AG08396 (cell line): Measurements from ENCODE around the gene MPPED1.

ENCODE experiments used
- DNase-seq: peaks from one replicate; pipeline ENCODE4 v3.0.0; 2012; ENCODE audit warnings: low spot score, mixed read lengths

MPPED1 gene

DNA sequence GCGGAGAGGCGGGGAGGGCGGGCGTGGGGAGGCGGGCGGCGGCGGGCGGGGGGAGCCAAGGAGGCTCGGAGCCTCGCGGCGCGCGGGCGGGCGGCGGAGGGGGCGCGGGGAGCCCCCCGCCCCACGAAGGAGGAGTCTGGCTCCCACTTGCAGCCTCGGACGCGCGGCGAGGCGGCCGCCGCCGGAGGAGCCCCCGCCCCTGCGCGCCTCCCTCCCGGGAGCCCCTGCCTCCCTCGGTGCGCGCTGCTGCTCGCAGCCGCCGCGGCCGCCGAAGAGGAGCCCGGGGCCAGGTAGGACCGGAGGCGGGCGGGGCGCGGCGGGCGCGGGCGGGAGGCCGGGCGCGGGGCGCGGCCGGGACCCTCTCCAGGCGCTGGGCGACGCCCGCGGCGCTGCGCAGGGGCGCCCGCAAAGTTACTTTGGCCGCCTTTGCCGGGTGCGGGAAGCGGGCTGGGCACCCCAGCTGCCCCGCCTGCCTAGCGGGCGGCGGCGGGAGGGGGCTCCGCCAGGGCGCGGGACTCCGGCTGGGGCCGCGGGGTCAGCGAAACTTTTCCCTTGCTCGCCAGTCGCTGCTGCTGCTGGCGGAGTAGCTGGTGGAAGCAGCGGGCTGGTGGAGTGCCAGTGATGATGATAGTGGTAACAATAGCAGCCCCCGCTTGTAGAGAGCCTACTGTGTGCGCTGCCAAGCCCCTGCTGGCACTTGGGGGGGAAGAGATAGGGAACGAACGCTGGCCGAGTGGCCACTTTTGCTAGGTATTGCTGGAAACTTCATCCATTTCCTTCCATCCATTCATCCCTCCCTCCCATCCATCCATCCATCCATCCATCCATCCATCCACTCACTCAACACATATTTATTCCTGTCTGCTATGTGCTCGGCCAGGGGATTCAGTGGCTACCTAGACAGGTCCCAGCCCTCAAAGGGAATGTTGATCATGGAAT is at the start of gene MPPED1:
MPPED1 (plus strand) TSS at position 146 of the 939 bp plus-strand sequence. CDS start 12,972 bp downstream, outside the sequence.
- DNase-seq = no peak

- DNase-seq = no peak
These were observed 48.3 kb upstream of the MPPED1 start for GRCh38 chr22:43363315-43364168.

DNA sequence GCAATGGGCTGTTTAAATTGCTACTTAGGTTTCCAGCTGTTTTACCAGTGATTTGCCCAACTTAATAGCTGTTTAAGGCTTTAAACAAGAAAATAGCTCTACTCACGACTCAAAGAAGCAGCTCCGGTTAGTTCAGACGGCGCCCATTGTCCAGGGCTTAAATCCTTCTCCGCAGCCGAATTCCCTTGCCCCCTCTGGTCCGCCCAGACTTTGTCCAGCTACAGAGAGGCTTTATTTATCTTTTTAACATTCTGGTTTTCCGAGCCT is 47.7 kb upstream of the MPPED1 start:
- DNase-seq = no peak

DNA sequence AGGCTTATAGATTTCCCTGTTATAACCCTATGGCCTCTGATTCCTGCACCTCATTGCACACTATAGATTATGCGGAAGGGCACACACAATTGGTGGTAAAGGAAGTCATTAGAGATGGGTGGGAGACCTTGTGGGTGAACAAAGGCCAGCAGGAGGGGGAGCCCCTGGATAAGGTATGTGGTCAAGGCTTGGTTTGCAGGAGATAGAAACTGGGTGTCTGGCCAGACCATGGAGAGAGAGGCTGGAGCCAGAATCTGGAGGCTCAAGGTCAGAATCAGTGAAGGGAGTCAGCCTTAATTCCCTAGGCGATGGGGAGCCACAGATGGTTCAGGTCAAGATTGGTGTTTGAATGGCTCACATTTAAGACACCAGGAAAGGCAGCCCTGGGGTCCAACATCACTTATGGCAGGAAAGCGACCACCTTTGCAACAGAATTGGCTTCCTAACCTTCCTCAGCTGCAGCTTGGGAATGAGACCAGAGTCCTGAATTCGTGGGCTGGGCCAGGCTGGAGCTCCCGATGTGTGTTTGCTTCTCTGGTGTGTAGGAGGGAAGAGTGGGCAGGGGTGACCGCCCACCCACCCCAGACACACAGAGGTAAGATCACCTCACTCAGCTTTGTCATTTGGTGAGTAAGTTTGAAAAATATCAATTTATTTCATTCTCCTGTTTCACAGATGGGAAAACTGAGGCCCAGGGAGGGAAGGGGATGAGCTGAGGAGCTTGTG is 45.9 kb upstream of the MPPED1 start:
- no peak for DNase-seq

- DNase-seq = no peak
These were observed 41.8 kb upstream of the MPPED1 start for GRCh38 chr22:43370036-43370435.

DNA sequence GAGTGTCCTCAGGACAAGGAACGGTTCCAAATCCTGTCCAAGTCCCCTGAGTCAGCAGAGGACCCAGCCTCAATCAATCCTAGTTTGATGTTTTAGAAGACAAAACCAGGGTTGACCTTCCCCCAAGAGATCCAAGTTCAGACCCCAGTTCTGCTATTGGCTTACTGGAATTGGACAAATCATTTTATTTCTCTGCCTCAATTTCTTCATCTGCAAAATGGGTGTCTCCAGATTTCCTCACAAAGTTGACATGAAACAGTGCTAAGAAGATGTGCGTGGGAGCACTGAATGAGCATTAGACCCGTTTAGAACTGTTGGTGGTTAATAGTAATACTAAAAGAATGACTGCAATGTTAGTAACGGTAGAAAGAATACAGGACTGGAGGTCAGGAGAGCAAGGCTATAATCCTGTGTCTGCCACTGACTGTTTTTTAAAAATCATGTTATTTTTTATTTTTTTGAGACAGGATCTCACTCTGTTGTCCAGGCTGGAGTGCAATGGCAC is 35.8 kb upstream of the MPPED1 start:
- DNase-seq = no peak

- no peak for DNase-seq
These were observed 34.9 kb upstream of the MPPED1 start for GRCh38 chr22:43376765-43377547.

DNA sequence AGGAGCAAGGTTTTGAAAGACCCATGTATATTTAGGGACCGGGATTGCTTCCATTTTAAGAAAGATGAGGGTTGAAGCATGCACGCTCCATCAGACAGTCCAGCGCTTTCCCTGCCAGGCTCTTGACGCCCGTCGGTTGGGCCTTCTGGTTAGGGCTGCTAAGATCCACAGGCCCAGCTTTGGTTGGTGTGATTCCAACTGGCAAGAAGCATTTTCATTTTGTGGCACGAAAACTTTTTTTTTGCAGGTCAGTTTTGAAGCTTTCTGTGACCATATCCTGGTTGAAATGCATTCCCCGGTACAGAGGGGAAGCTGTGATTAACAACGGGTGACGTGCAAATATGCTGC is 34.3 kb upstream of the MPPED1 start:
- no peak for DNase-seq

DNA sequence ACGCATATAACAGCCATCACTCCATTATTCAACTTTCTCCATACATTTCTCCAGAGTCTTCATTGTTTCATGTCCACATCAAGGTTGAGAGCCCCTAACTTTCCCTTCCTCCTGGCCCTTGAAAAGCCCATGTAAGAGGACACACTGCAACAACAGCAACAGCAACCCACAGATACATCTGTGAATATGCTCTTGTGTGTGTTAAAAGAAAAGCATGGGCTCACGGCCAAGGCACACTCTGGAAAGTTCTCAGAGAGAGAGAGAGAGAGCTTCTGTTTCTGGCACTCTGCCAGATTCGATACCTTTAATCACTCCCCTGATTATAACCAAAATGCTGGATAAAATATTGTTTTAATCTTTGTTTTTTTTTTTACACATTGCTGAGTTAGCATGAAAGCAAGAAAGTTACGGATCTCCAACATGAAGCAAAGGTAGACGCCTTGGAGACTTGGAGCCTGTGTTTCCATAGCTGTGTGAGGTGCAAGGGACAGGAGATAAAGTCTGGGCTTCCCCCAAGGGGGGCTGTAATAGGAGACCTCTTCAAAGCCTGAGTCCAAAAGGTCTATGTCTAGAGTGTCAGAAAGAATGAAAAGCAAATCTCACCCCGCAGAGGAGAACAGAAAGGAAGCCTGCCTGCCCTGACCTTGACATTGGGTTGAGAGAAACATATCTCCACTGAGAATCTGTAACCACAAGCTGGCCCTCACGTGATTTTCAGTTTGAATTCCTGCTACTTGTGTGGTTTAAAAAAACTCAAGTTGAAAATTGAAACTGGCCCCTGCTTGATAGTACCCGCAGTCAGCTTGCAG is 33.7 kb upstream of the MPPED1 start:
- no peak for DNase-seq

GRCh38 chr22:43381693-43382092 is 30.1 kb upstream of the MPPED1 start:
- no peak for DNase-seq

GRCh38 chr22:43384863-43385262 is 27.0 kb upstream of the MPPED1 start:
- no peak for DNase-seq

DNA sequence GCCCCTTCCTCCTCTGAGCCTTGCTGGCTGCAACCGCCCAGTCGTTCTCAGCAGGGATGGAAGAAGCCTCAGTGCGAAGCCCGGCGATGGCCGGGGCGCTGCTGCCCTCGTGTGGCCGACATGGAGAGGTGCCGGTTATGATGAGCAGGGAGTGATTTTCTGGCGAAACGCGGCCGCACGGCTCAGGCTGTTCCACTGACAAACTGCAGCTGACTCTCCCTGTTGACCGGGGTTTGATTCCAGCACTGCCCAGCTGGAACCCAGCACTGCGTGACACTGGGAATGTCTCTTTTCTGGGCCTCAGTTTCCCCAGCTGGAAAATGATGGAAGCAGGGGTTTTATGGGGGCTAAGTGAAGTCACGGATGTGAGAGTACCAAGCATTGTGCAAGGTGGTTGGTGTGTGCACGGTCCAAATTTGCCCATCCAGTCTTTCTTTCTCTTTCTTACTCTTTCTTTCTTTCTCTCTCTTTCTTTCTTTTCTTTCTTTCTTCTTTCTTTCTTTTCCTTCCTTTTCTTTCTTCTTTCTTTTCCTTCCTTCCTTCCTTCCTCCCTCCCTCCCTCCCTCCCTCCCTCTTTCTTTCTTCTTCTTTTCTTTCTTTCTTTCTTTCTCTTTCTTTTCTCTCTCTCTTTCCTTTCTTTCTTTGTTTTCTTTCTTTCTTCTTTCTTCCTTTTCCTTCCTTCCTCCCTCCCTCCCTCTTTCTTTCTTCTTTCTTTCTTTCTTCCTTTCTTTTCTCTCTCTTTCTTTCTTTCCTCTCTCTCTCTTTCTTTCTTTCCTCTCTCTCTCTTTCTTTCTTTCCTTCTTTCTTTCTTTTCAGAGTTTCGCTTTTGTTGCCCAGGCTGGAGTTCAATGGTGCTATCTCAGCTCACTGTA is 25.8 kb upstream of the MPPED1 start:
- DNase-seq = peak; percentile 91

DNA sequence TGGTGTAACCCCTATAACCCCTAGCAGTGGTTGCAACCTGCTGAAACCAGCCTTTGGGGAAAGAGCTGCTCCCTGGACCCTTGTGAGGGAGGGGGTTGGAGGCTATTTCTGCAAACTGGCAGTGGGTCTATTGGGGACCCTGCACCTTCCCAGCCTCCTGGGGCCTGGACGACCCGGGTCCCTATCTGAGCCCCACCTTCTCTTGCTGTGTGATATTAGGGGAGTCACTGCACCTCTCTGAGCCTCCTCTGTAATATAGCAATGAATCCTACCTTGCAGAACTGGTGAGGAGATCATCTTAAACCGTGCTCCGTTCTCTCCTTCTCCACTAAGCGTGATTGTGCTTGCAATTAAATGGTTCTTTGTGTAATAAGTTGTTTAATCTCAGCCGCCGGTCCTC is 24.0 kb upstream of the MPPED1 start:
- DNase-seq = no peak

DNA sequence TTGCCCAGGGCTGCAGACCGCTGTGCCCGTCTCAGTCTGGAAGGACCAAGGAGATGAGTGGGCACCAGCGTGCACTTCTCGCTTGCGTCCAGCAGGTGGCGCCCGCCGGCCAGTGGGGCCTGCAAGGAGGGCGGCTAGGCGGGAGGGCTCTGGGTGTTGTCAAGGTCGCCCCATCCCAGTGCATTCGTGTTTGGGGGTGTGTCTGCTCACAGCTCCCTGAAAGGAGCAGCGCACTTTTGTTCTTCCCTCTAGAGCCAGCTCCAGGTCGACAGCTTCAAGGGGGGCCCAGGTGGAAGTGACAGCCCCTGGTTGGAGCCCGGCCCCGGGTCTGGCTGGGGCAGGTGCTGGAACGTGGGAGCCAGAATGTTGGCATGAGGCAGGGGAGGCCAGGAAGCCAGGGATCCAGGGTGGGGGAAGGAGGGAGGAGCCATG is 23.4 kb upstream of the MPPED1 start:
- peak; percentile 86 for DNase-seq

GRCh38 chr22:43389227-43389836 is 22.5 kb upstream of the MPPED1 start:
- DNase-seq = no peak

- no peak for DNase-seq
These were observed 21.6 kb upstream of the MPPED1 start for GRCh38 chr22:43390166-43390565.

DNA sequence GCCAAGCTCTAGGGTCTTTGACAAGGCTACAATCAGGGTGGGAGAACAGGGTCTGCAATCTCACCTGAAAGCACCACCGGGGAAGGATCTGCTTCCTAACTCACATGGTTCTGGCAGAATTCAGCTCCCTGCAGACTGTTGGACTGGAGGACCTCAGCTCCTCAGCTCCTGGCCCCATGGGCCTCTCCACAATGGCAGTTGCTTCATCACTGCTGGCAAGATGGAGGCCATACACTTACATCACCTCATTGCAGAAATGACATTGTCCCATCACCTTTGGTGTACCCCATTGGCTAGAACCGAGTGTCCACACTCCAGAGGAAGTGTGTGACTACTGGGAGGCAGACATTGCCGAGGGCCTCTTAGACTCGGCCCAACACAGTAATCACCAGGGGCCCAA is 20.9 kb upstream of the MPPED1 start:
- DNase-seq = no peak

- no peak for DNase-seq
These were observed 20.5 kb upstream of the MPPED1 start for GRCh38 chr22:43391306-43391705.

GRCh38 chr22:43392385-43392989 is 19.3 kb upstream of the MPPED1 start:
- no peak for DNase-seq
